Esophagus squamous epithelium (tissue), 5 donors: ENCODE results near the gene QPRT. TPM values are rescaled to one million over a fixed set of nuclear protein-coding genes. Genes with fewer than 3 reads are reported as not detected.

ENCODE experiments used
- DNase-seq: peaks from one replicate; lab custom pipeline; 2025; lab: John Stamatoyannopoulos, UW
- H3K27ac ChIP-seq, 4 donors: fragments of 200-600 bp; sonication (generic); one replicate each; pipeline ENCODE4 v1.5.1; 2016 to 2019; ENCODE audit warnings: mild to moderate bottlenecking in 1 of 4
- H3K27me3 ChIP-seq, 4 donors: fragments of 200-600 bp; sonication (generic); 1 replicate in 3 of 4; 2 replicates in 1 of 4; pipeline versions ENCODE4 v1.5.1 to v1.6.0; 2017 to 2021; ENCODE audit warnings: antibody characterized with exemption in 1 of 4
- H3K36me3 ChIP-seq, 3 donors: fragments of 200-600 bp; sonication (generic); one replicate each; pipeline ENCODE4 v1.5.1; 2016 to 2019
- H3K4me1 ChIP-seq, 3 donors: fragments of 200-600 bp; sonication (generic); one replicate each; pipeline ENCODE4 v1.5.1; 2017 to 2019
- H3K4me3 ChIP-seq, 4 donors: fragments of 200-600 bp; sonication (generic); 1 replicate in 3 of 4; 2 replicates in 1 of 4; pipeline ENCODE4 v1.5.1; 2016 to 2019; ENCODE audit warnings: mild to moderate bottlenecking in 2 of 4, moderate library complexity in 1 of 4
- H3K9me3 ChIP-seq, 3 donors: fragments of 200-600 bp; sonication (generic); one replicate each; pipeline ENCODE4 v1.5.1; 2016 to 2019
- CTCF ChIP-seq, 6 experiments: fragments of 450-650 bp in 4 of 6; fragments of 200-600 bp in 2 of 6; sonication (generic) in 2 of 6; IDR thresholded peaks; one replicate each; pipeline ENCODE4 v1.5.1; 2016 to 2019; ENCODE audit warnings: antibody characterized with exemption in 6 of 6, mild to moderate bottlenecking in 4 of 6, moderate library complexity in 4 of 6
- POLR2A ChIP-seq, 4 donors: fragments of 450-650 bp; IDR thresholded peaks; one replicate each; pipeline ENCODE4 v1.6.1; 2017; ENCODE audit warnings: antibody characterized with exemption in 4 of 4, mild to moderate bottlenecking in 4 of 4, moderate library complexity in 3 of 4
- WGBS, 2 donors: methylation state at CpG; one replicate each; pipeline ENCODE4 v1.1.5; 2018; 5-methylcytosine and 5-hydroxymethylcytosine counted together
- intact Hi-C: fragments of 100-400 bp; cut with DNase I; formaldehyde crosslinking; loops from one replicate; pipeline ENCODE4 v1.15.0; 2022
- total RNA-seq, 4 donors: library from RNA; depleted of rRNA; stranded (reverse); fragments of >200 nt; gene quantifications; one replicate each; pipeline ENCODE4 v1.1.0, GENCODE V29; 2016
- donor health status: DM: yes; HTN: yes; CAD: no.

Gene QPRT
- total RNA-seq, 4 donors from 2014 or later, result 0.40 to 3.6 (median 1.9) TPM

DNA sequence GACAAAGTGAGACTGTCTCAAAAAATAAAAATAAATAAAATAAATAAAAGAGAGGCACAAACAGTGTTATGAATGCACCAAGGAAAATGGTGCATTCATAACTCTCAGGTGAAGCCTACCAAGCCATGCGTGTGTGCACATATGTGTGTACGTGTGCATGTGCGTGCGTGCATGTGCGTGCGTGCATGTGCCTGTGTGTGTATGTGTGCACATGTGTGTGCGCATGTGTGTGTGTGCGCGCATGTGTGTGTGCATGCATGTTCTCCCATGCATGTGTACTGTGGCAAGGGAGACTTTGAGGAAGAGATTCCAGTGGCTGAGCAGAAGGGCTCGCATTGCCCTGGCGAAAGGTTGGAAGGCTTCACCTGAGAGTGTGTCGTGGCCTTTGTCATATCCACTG is 11.2 kb upstream of the QPRT start:
- DNase-seq, result no peak
- TF ChIP-seq CTCF (IDR thresholded peaks at IDR 0.05), result no peak
- no peak for TF ChIP-seq POLR2A (IDR thresholded peaks at IDR 0.05)
- H3K27ac ChIP-seq, result no peak overlapping the region
- 94 to 95% methylated on average over 12 of the region's 12 CpGs for WGBS, 2 donors
- intact Hi-C loops, result no loop called here
- H3K36me3 ChIP-seq, result no peaks in the 10 kb centered on the region
- H3K4me3 ChIP-seq, result no peak overlapping the region
- H3K4me1 ChIP-seq, result peaks cover 0 to 14% (median 0%) of the 10 kb centered on the region in 3 donors
- peaks cover 0 to 4% (median 0%) of the 10 kb centered on the region in 4 donors for H3K27me3 ChIP-seq
- no peaks in the 10 kb centered on the region for H3K9me3 ChIP-seq

- Histone ChIP-seq H3K27me3 (peaks cover 0 to 4% (median 0%) of the 10 kb centered on the region in 4 donors), H3K27ac (no peak overlapping the region), H3K4me3 (no peak overlapping the region), H3K4me1 (peaks cover 0 to 14% (median 0%) of the 10 kb centered on the region in 3 donors), H3K9me3 (no peaks in the 10 kb centered on the region), H3K36me3 (no peaks in the 10 kb centered on the region)
- intact Hi-C loops, result no loop called here
- TF ChIP-seq POLR2A (IDR thresholded peaks at IDR 0.05), result no peak
- no peak for TF ChIP-seq CTCF (IDR thresholded peaks at IDR 0.05)
- 77 to 87% methylated on average over 2 to 3 of the region's 3 CpGs for WGBS, 2 donors
- no peak for DNase-seq
Measured at GRCh38 chr16:29668267-29668666, 10.7 kb upstream of the QPRT start.

DNA sequence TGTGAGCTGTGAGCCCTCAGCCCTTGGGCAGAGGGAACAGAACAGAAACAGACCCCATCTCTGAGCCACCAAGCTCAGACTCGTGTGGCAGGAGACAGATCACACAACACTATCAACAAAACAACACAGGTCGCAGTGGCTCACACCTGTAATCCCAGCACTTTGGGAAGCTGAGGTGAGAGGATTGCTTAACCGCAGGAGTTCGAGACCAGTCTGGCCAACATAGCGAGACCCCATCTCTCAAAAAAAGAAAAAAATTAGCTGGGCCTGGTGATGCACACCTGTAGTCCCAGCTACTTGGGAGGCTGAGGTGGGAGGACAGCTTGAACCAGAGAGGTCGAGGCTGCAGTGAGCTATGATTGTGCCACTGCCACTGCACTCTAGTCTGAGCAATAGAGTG is 5.5 kb upstream of the QPRT start:
- Histone ChIP-seq H3K27ac (no peak overlapping the region), H3K9me3 (no peaks in the 10 kb centered on the region), H3K4me3 (no peak overlapping the region), H3K36me3 (no peaks in the 10 kb centered on the region), H3K4me1 (peaks cover 0 to 8% (median 5%) of the 10 kb centered on the region in 3 donors), H3K27me3 (no peaks in the 10 kb centered on the region)
- 87 to 93% methylated on average over 3 to 6 of the region's 6 CpGs for WGBS, 2 donors
- intact Hi-C loops, result no loop called here
- no peak for DNase-seq
- TF ChIP-seq POLR2A (IDR thresholded peaks at IDR 0.05), result no peak
- no peak for TF ChIP-seq CTCF (IDR thresholded peaks at IDR 0.05)

DNA sequence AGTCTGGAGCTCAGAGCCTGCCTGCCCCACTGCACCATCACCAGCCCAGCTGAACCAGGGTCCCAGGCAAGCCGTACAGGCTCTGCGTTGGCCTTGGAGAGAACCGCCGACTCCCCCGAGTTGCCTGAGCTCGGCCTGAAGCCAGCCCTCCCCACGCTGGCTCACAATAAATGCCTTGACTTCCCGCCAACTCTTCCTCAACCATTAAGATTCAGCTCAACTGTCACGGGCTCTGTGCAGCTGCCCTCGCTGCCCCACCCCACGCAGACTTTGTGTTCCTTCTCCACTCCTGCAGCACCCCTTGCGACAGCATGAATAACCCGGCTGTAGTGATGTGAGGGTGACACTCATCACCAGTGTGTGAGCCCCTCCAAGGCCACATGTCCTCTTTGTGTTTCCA is 4.8 kb upstream of the QPRT start:
- intact Hi-C loops, result no loop called here
- TF ChIP-seq POLR2A (IDR thresholded peaks at IDR 0.05) (no peak), CTCF (IDR thresholded peaks at IDR 0.05) (no peak)
- H3K4me1 ChIP-seq, result peaks cover 0 to 15% (median 5%) of the 10 kb centered on the region in 3 donors
- DNase-seq, result no peak
- H3K27ac ChIP-seq, result no peak overlapping the region
- no peaks in the 10 kb centered on the region for H3K27me3 ChIP-seq
- no peak overlapping the region for H3K4me3 ChIP-seq
- H3K9me3 ChIP-seq, result no peaks in the 10 kb centered on the region
- 13 to 14% methylated on average over 13 of the region's 13 CpGs for WGBS, 2 donors
- no peaks in the 10 kb centered on the region for H3K36me3 ChIP-seq

DNA sequence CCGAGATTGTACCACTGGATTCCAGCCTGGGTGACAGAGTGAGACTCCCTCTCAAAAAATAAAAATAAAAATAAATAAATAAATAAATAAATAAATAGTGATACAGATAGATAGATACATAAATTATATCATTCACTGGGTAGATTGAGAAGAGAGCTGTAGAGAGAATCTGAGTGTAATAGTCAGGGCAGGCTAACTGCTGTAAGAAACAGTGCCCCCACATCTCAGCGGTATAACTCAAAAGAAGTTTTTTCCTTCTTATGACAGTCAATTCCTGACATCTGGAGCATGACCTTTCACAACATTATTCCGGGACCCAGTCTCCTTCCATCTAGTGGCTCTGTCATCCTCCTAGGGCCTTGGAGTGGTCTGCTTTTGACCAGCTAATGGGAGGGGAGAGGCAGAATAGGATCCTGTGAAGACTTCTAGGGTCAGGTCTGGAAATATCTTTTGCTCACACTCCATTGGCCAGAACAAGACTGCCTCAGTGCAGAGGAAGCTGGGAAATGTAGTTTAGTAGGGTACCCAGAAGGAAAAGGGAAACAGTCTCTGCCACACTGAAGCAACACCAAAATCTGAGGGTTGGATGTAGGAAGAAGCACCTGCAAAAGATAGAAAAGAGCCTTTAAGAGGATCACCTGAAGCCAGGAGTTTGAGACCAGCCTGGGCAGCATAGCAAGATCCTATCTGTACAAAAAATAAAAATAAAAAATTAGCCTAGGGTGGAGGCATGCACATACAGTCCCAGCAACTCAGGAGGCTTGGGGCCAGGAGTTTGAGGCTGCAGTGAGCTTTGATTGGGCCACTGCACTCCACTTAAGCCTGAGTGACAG is 3.0 kb upstream of the QPRT start:
- no peak overlapping the region for H3K27ac ChIP-seq
- TF ChIP-seq POLR2A (IDR thresholded peaks at IDR 0.05) (no peak), CTCF (IDR thresholded peaks at IDR 0.05) (no peak)
- WGBS, 2 donors, result 52 to 60% methylated on average over 3 of the region's 3 CpGs
- no peak overlapping the region for H3K4me3 ChIP-seq
- peaks cover 0 to 20% (median 5%) of the 10 kb centered on the region in 3 donors for H3K4me1 ChIP-seq
- no peak for DNase-seq
- intact Hi-C loops, result no loop called here
- H3K27me3 ChIP-seq, result no peaks in the 10 kb centered on the region
- H3K36me3 ChIP-seq, result no peaks in the 10 kb centered on the region
- H3K9me3 ChIP-seq, result no peaks in the 10 kb centered on the region
